Upper lobe of left lung (tissue), 6 donors: ENCODE measurements around the gene APP. TPM values are rescaled to one million over a fixed set of nuclear protein-coding genes. Genes with fewer than 3 reads are reported as not detected.

Experiments used
- ATAC-seq, 2 donors: fragments of 200-7000 bp; cut with Tn5 transposase; one replicate each; pipeline ENCODE4 v1.9.1; 2022; ENCODE audit warnings: mild to moderate bottlenecking in 2 of 2, moderate library complexity in 2 of 2; ENCODE audit not compliant: low FRiP score in 2 of 2
- DNase-seq, 2 donors: peaks; one replicate each; pipeline ENCODE4 v3.0.0-alpha.2; 2019 to 2020
- H3K27ac ChIP-seq, 4 donors: fragments of 200-600 bp; sonication (generic); one replicate each; pipeline ENCODE4 v1.5.1; 2016 to 2019
- H3K27me3 ChIP-seq, 4 donors: fragments of 200-600 bp; sonication (generic); one replicate each; pipeline ENCODE4 v1.5.1; 2017 to 2019
- H3K36me3 ChIP-seq, 4 donors: fragments of 200-600 bp; sonication (generic); one replicate each; pipeline ENCODE4 v1.5.1; 2016 to 2019
- H3K4me1 ChIP-seq, 4 donors: fragments of 200-600 bp; sonication (generic); one replicate each; pipeline ENCODE4 v1.5.1; 2018 to 2019
- H3K4me3 ChIP-seq, 4 donors: fragments of 200-600 bp; sonication (generic); one replicate each; pipeline ENCODE4 v1.5.1; 2017 to 2019; ENCODE audit warnings: mild to moderate bottlenecking in 2 of 4, moderate library complexity in 1 of 4
- H3K9me3 ChIP-seq, 4 donors: fragments of 200-600 bp; sonication (generic); one replicate each; pipeline ENCODE4 v1.5.1; 2018 to 2019
- EP300 ChIP-seq, 4 donors: sonication (generic); formaldehyde crosslinking; IDR thresholded peaks; one replicate each; pipeline ENCODE4 v1.5.1; 2017; ENCODE audit warnings: antibody characterized with exemption in 4 of 4, control low read depth in 2 of 4
- POLR2A ChIP-seq, 4 donors: fragments of 450-650 bp; IDR thresholded peaks; one replicate each; pipeline ENCODE4 v1.5.1; 2016 to 2017; ENCODE audit warnings: antibody characterized with exemption in 4 of 4, mild to moderate bottlenecking in 2 of 4
- POLR2AphosphoS5 ChIP-seq, 2 donors: sonication (generic); formaldehyde crosslinking; IDR thresholded peaks; one replicate each; pipeline ENCODE4 v1.5.1; 2017; ENCODE audit warnings: antibody characterized with exemption in 2 of 2
- WGBS, 2 donors: methylation state at CpG; one replicate each; pipeline ENCODE4 v1.1.5; 2017 to 2018; 5-methylcytosine and 5-hydroxymethylcytosine counted together
- total RNA-seq, 6 donors: library from RNA; depleted of rRNA in 4 of 6; stranded (reverse); fragments of >200 nt in 4 of 6; gene quantifications; one replicate each; pipeline versions ENCODE4 v1.1.0 to v1.2.1, GENCODE V29; 2016 to 2021
- TF ChIP-seq, protein P1 (sequence below), 6 experiments: fragments of 450-650 bp in 4 of 6; fragments of 200-600 bp in 2 of 6; sonication (generic) in 2 of 6; IDR thresholded peaks; one replicate each; pipeline ENCODE4 v1.5.1; 2016 to 2019; ENCODE audit warnings: antibody characterized with exemption in 6 of 6
- donor health status: DM: no; HTN: no; CAD: no; lungs with moderate emphysema.
- donor health status: DM: no; HTN: yes; CAD: no; lungs with severe emphysema.

APP gene
- total RNA-seq, 6 donors from 2014 or later = 177 to 444 (median 391) TPM

DNA sequence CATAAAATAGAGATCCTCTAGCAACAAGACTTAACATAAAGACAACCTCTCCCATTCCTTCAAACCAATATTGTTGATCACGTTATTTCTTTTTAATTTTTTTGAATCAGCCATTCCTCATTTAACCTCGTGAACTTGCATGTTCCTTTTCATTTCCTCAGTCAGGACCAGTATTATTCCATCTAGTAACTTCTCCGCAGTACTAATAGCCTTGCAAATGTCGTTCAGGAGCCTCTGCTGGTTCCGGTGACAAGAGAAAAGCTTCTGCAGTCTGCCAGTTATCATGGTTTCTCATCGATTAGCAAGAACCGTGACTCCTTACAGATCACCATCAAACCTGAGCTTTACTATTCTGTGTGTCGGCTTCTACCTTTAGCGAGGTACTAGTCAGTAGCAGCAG is 3.0 kb downstream of the APP start:
- H3K27ac ChIP-seq = peak overlapping the region in 3 of 4 donors; percentile 85 to 90 (median 88)
- no peaks in the 10 kb centered on the region for H3K27me3 ChIP-seq
- WGBS, 2 donors = 64 to 73% methylated on average over 9 of the region's 9 CpGs
- no peaks in the 10 kb centered on the region for H3K36me3 ChIP-seq
- no peak for DNase-seq
- peaks cover 19 to 34% (median 26%) of the 10 kb centered on the region in 4 donors for H3K4me1 ChIP-seq
- H3K4me3 ChIP-seq = peak overlapping the region in 2 of 4 donors; percentile 63 to 90
- no peaks in the 10 kb centered on the region for H3K9me3 ChIP-seq
- no peak for ATAC-seq
- TF ChIP-seq POLR2AphosphoS5 (IDR thresholded peaks at IDR 0.05) = no peak
- TF ChIP-seq, protein P1, sequence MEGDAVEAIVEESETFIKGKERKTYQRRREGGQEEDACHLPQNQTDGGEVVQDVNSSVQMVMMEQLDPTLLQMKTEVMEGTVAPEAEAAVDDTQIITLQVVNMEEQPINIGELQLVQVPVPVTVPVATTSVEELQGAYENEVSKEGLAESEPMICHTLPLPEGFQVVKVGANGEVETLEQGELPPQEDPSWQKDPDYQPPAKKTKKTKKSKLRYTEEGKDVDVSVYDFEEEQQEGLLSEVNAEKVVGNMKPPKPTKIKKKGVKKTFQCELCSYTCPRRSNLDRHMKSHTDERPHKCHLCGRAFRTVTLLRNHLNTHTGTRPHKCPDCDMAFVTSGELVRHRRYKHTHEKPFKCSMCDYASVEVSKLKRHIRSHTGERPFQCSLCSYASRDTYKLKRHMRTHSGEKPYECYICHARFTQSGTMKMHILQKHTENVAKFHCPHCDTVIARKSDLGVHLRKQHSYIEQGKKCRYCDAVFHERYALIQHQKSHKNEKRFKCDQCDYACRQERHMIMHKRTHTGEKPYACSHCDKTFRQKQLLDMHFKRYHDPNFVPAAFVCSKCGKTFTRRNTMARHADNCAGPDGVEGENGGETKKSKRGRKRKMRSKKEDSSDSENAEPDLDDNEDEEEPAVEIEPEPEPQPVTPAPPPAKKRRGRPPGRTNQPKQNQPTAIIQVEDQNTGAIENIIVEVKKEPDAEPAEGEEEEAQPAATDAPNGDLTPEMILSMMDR (IDR thresholded peaks at IDR 0.05) = no peak
- TF ChIP-seq EP300 (IDR thresholded peaks at IDR 0.05) = no peak
- TF ChIP-seq POLR2A (IDR thresholded peaks at IDR 0.05) = no peak

DNA sequence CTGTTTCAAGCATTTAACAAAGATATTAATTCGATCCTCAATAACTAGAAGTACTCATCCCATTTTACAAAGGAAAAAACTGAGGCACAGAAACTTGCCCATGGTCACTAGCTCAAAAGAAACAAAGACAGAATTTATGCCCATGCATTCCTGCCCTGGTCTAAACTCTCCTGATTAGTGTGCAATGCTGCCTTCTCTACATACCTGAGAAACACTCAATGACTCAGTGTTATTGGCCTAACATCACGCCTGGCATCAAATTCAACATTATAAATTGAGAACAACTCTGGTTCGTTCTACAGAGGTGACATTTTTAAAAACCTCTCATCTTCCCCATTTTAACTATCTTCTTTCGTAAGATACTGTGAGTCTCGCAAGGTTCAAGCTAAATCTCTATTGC is 5.2 kb downstream of the APP start:
- peak overlapping the region in 2 of 4 donors; percentile 56 to 90 for H3K27ac ChIP-seq
- ATAC-seq = no peak

DNA sequence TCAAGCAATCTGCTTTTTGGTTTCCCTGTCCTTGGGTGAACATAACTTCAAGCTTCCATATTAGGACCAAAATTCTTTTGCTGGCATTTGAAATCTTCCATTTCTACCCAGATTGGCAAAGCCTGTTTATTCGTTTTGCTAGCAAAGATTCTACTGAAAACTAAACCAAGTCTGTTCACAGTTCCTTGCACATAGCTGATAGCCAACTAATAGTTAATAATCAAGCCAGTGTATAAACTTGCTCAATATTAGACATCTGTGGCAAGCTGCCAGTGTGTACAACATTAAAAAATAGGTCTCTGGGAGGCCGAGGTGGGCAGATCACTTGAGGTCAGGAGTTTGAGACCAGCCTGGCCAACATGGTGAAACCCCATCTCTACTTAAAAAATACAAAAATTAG is 6.3 kb downstream of the APP start:
- Histone ChIP-seq H3K4me1 (peaks cover 17 to 29% (median 27%) of the 10 kb centered on the region in 4 donors), H3K27ac (peak overlapping the region in 1 of 4 donors; percentile 23), H3K9me3 (no peaks in the 10 kb centered on the region), H3K36me3 (no peaks in the 10 kb centered on the region), H3K27me3 (no peaks in the 10 kb centered on the region), H3K4me3 (no peak overlapping the region)
- DNase-seq (no peak), ATAC-seq (no peak)
- TF ChIP-seq, protein P1 (IDR thresholded peaks at IDR 0.05) = no peak
- no peak for TF ChIP-seq POLR2A (IDR thresholded peaks at IDR 0.05)
- TF ChIP-seq EP300 (IDR thresholded peaks at IDR 0.05) = no peak
- no peak for TF ChIP-seq POLR2AphosphoS5 (IDR thresholded peaks at IDR 0.05)
- WGBS, 2 donors = 54 to 57% methylated on average over 2 of the region's 2 CpGs

More for the DNA sequence above, 5.2 kb downstream of the APP start:
- no peak for DNase-seq
- no peak overlapping the region for H3K4me3 ChIP-seq
- no peaks in the 10 kb centered on the region for H3K27me3 ChIP-seq
- H3K36me3 ChIP-seq = no peaks in the 10 kb centered on the region
- WGBS, 2 donors = 74 to 84% methylated on average over 5 of the region's 5 CpGs
- TF ChIP-seq EP300 (IDR thresholded peaks at IDR 0.05) = no peak
- TF ChIP-seq, protein P1 (IDR thresholded peaks at IDR 0.05) = no peak
- TF ChIP-seq POLR2A (IDR thresholded peaks at IDR 0.05) = no peak
- TF ChIP-seq POLR2AphosphoS5 (IDR thresholded peaks at IDR 0.05) = no peak
- peaks cover 17 to 28% (median 25%) of the 10 kb centered on the region in 4 donors for H3K4me1 ChIP-seq
- H3K9me3 ChIP-seq = no peaks in the 10 kb centered on the region

DNA sequence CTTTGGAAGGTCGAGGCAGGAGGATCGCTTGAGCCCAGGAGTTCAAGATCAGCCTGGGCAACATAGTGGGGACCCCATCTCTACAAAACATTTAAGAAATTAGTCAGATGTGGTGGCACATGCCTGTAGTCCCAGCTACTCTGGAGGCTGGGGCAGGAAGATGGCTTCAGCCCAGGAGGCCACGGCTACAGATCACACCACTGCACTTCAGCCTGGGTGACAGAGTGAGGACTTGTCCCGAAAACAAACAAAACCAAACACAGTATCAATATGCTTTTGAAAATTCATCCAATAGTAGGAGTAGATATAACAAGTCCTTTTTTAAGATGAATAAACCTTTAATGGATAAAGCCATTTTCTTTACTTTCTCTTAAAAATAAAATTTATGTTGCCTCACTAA is 8.5 kb downstream of the APP start:
- H3K4me3 ChIP-seq = no peak overlapping the region
- DNase-seq = no peak
- H3K27ac ChIP-seq = no peak overlapping the region
- H3K4me1 ChIP-seq = peaks cover 6 to 36% (median 20%) of the 10 kb centered on the region in 4 donors
- no peaks in the 10 kb centered on the region for H3K9me3 ChIP-seq
- TF ChIP-seq EP300 (IDR thresholded peaks at IDR 0.05) = no peak
- no peak for TF ChIP-seq POLR2A (IDR thresholded peaks at IDR 0.05)
- no peak for TF ChIP-seq POLR2AphosphoS5 (IDR thresholded peaks at IDR 0.05)
- TF ChIP-seq, protein P1 (IDR thresholded peaks at IDR 0.05) = no peak
- no peaks in the 10 kb centered on the region for H3K27me3 ChIP-seq
- H3K36me3 ChIP-seq = no peaks in the 10 kb centered on the region
- 87 to 95% methylated on average over 4 of the region's 4 CpGs for WGBS, 2 donors
- ATAC-seq = no peak

DNA sequence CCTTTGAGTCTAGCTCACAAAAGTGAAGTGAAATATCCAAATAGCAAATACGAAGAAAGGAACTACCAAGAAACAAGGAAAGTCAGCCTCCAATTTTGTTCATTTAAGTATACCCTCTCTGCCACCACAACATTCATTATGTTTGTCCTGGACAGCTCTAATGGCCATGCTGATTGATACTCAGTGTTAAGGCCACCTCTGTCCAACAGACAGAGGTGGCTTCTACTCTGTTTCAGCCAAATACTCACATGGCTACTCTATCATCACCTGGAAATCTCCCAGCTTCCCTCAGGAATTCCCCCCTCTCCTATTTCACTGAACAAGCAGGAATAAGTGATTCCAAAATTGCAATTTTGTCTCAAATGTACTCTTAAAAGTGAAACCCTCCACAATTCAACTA is 10.7 kb downstream of the APP start:
- ATAC-seq (no peak), DNase-seq (no peak)
- no peak overlapping the region for H3K27ac ChIP-seq

More for the DNA sequence above, 10.7 kb downstream of the APP start:
- Histone ChIP-seq H3K36me3 (no peaks in the 10 kb centered on the region), H3K4me3 (no peak overlapping the region), H3K27me3 (no peaks in the 10 kb centered on the region), H3K4me1 (peaks cover 0 to 23% (median 15%) of the 10 kb centered on the region in 4 donors), H3K9me3 (no peaks in the 10 kb centered on the region)
- TF ChIP-seq, protein P1 (IDR thresholded peaks at IDR 0.05) = no peak
- TF ChIP-seq POLR2AphosphoS5 (IDR thresholded peaks at IDR 0.05) = no peak
- no peak for TF ChIP-seq EP300 (IDR thresholded peaks at IDR 0.05)
- TF ChIP-seq POLR2A (IDR thresholded peaks at IDR 0.05) = no peak
- WGBS, 2 donors = 84 to 88% methylated on average over 1 of the region's 1 CpG
